Measurements from ENCODE around the gene PDE6D.

Gene PDE6D

DNA sequence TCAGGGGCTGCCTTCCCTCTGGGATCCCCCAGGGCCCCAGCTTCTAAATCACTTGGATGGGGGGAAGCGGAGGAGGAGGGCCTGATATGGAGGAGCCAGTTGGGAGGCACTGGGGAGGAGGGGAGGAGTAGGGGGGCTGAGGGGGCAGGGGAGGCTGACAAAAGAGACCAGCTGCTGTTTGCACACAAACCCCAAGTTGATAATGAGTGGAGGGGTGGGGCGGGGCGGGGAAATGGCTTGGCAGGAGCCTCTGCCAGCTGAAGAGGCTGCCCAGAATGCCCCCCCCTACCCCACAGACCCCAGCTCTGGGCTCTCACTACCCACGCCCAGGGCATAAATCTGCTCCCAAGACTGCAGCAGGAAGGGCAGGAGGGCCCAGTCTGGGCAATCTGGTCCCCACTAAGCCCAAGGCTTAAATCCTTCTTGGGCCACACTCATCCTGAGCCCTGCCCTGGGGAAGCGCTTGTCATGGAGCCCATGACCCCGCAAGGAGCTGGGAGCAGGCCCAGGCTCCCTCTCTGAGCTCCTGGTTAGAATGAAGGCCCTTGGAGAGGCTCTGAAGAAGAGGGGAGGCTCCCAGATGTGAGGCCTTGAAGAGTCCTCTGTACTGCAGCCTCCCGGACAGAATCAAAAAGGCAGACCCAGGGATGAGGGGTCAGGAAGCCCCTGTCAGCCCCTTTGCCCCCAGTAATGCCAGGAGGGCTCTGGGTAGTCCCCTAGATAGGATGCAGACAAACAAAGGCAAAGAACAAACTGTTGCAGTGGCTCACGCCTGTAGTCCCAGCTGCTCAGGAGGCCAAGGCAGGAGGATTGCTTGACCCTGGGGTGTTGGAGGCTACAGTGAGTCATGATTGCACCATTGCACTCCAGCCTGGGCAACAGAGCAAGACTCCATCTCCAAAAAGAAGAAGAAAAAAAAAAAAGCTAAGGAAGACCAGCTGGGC lies 97.5 kb downstream of the PDE6D start:
- ChIA-PET CTCF (interaction anchor here (0.6 to 11.4 kb wide), 7 partner anchors 9 to 82 kb away, joined by 3 to 85 read pairs (median 5); no protein-coding TSS in a partner anchor), POLR2A (interaction anchor here (0.7 to 5.5 kb wide), 2 partner anchors 25 to 128 kb away, joined by 3 to 41 read pairs; partner anchors contain the start of gene PTMA)
- TF ChIP-seq KLF8 (tag by site-specific recombination; IDR thresholded peaks at IDR 0.05) (no peak), PATZ1 (tag by site-specific recombination; IDR thresholded peaks at IDR 0.05) (no peak), ZNF391 (tag by site-specific recombination; IDR thresholded peaks at IDR 0.05; ENCODE audit: borderline replicate concordance, low read depth) (no peak)
- H3K4me3 ChIP-seq (ENCODE audit: low read depth, low read length): no peak overlapping the region
- no peak overlapping the region for H3K27ac ChIP-seq (ENCODE audit: extremely low read depth, low read depth, low read length)
- peaks cover 5% of the 10 kb centered on the region for H3K4me1 ChIP-seq (ENCODE audit: control insufficient read depth, insufficient read depth, low read length)
- no peaks in the 10 kb centered on the region for H3K36me3 ChIP-seq (ENCODE audit: control insufficient read depth in 2 of 2, insufficient read depth in 1 of 2, low read length in 2 of 2)
- H3K9me3 ChIP-seq (ENCODE audit: control insufficient read depth, insufficient read depth, low read depth, low read length): no peaks in the 10 kb centered on the region

DNA sequence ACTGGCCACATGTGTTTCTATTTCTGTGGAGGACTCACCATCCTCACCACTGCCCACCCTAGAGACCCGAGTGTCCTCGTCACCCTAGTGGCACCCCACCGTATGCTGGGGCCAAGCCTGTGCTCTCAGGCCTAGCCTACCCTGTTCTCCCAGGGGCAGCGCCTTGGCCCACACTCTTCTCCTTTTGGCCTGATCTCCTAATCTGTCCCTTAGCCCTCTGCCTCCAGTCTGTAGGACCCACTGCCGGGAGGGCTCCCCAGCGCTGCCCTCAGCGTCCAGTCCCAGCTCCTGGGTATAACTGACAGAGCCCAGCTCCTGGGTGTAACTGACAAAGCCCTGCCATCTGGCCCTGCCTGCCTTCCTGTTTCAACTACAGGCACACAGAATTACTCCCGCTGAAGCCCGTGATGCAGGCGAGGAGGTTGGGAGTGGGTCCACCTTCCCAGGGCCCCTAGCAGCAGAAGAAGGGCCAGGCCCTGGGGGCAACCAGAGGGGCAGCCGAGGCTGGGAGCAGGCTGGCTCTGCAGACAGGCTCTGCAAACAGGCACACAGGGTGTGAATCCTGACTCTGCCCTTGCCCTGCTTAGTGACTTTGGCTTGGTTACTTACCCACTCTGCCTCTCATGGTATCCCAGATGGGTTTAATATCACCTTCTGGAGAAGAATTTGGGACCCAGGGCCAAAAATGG lies 98.3 kb downstream of the PDE6D start:
- ChIA-PET POLR2A (interaction anchor here (5.5 kb wide), 1 partner anchor 26 kb away, joined by 41 read pairs; the partner anchor contains the start of gene PTMA), CTCF (interaction anchor here (0.6 to 11.4 kb wide), 5 partner anchors 9 to 81 kb away, joined by 3 to 85 read pairs (median 3); no protein-coding TSS in a partner anchor)
- Histone ChIP-seq H3K36me3 (ENCODE audit: control insufficient read depth in 2 of 2, insufficient read depth in 1 of 2, low read length in 2 of 2) (no peaks in the 10 kb centered on the region), H3K9me3 (ENCODE audit: control insufficient read depth, insufficient read depth, low read depth, low read length) (no peaks in the 10 kb centered on the region), H3K4me1 (ENCODE audit: control insufficient read depth, insufficient read depth, low read length) (peaks cover 5% of the 10 kb centered on the region), H3K27ac (ENCODE audit: extremely low read depth, low read depth, low read length) (no peak overlapping the region), H3K4me3 (ENCODE audit: low read depth, low read length) (no peak overlapping the region)
- TF ChIP-seq, protein P1, sequence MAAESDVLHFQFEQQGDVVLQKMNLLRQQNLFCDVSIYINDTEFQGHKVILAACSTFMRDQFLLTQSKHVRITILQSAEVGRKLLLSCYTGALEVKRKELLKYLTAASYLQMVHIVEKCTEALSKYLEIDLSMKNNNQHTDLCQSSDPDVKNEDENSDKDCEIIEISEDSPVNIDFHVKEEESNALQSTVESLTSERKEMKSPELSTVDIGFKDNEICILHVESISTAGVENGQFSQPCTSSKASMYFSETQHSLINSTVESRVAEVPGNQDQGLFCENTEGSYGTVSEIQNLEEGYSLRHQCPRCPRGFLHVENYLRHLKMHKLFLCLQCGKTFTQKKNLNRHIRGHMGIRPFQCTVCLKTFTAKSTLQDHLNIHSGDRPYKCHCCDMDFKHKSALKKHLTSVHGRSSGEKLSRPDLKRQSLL (tag by site-specific recombination; IDR thresholded peaks at IDR 0.05): no peak
- 0 out of 2 replicates have a peak, but pooled peaks have one; percentile 78 for TF ChIP-seq ZSCAN16 (tag by site-specific recombination; IDR thresholded peaks at IDR 0.05)
- 0 out of 2 replicates have a peak, but pooled peaks have one; percentile 5 for TF ChIP-seq PATZ1 (tag by site-specific recombination; IDR thresholded peaks at IDR 0.05)

All from HEK293 (cell line).